Suprapubic skin (tissue), 4 donors: ENCODE measurements around the gene PTAFR. TPM values are rescaled to one million over a fixed set of nuclear protein-coding genes. Genes with fewer than 3 reads are reported as not detected.

ENCODE experiments used
- DNase-seq, 2 donors: peaks; one replicate each; pipeline ENCODE4 v3.0.0-alpha.2; 2019; ENCODE audit warnings: low spot score in 2 of 2
- H3K27ac ChIP-seq: fragments of 200-600 bp; sonication (generic); one replicate; pipeline ENCODE4 v1.5.1; 2019
- H3K27me3 ChIP-seq: fragments of 200-600 bp; sonication (generic); one replicate; pipeline ENCODE4 v1.5.1; 2019
- H3K36me3 ChIP-seq: fragments of 200-600 bp; sonication (generic); one replicate; pipeline ENCODE4 v1.5.1; 2019
- H3K4me1 ChIP-seq: fragments of 200-600 bp; sonication (generic); one replicate; pipeline ENCODE4 v1.5.1; 2019
- H3K4me3 ChIP-seq: fragments of 200-600 bp; sonication (generic); one replicate; pipeline ENCODE4 v1.5.1; 2019; ENCODE audit warnings: mild to moderate bottlenecking
- H3K9me3 ChIP-seq: fragments of 200-600 bp; sonication (generic); one replicate; pipeline ENCODE4 v1.5.1; 2019
- CTCF ChIP-seq, 2 donors: fragments of 200-600 bp in 1 of 2; fragments of 450-650 bp in 1 of 2; sonication (generic) in 1 of 2; IDR thresholded peaks; one replicate each; pipeline ENCODE4 v1.5.1; 2016 to 2019; ENCODE audit warnings: antibody characterized with exemption in 2 of 2, mild to moderate bottlenecking in 1 of 2, moderate library complexity in 1 of 2
- EP300 ChIP-seq: sonication (generic); formaldehyde crosslinking; IDR thresholded peaks from one replicate; pipeline ENCODE4 v1.6.1; 2017; ENCODE audit warnings: antibody characterized with exemption
- POLR2A ChIP-seq, 2 donors: fragments of 450-650 bp; IDR thresholded peaks; one replicate each; pipeline ENCODE4 v1.6.1; 2017; ENCODE audit warnings: antibody characterized with exemption in 2 of 2, mild to moderate bottlenecking in 2 of 2, moderate library complexity in 2 of 2
- POLR2AphosphoS5 ChIP-seq, 3 donors: sonication (generic); formaldehyde crosslinking; IDR thresholded peaks; one replicate each; pipeline ENCODE4 v1.6.1; 2017; ENCODE audit warnings: antibody characterized with exemption in 3 of 3
- WGBS: methylation state at CpG from one replicate; pipeline ENCODE4 v1.1.5; 2018; 5-methylcytosine and 5-hydroxymethylcytosine counted together
- total RNA-seq, 4 donors: library from RNA; depleted of rRNA; stranded (reverse); fragments of >200 nt; gene quantifications; one replicate each; pipeline ENCODE4 v1.1.0, GENCODE V29; 2016

Gene PTAFR
- total RNA-seq, 4 donors from 2014 or later = 3.3 to 6.8 (median 5.5) TPM

- Histone ChIP-seq H3K9me3 (no peaks in the 10 kb centered on the region), H3K4me3 (no peak overlapping the region), H3K27ac (no peak overlapping the region), H3K4me1 (peaks cover 14% of the 10 kb centered on the region), H3K36me3 (peaks cover 70% of the 10 kb centered on the region), H3K27me3 (no peaks in the 10 kb centered on the region)
- no peak for DNase-seq
- 93% methylated on average over 6 of the region's 6 CpGs for WGBS
- TF ChIP-seq POLR2A (IDR thresholded peaks at IDR 0.05) (no peak), CTCF (IDR thresholded peaks at IDR 0.05) (no peak), POLR2AphosphoS5 (IDR thresholded peaks at IDR 0.05) (no peak), EP300 (no peak)
Measured at GRCh38 chr1:28200234-28200873, 23.9 kb upstream of the PTAFR start.

GRCh38 chr1:28199328-28200233 is 23.1 kb upstream of the PTAFR start:
- WGBS = 92% methylated on average over 8 of the region's 8 CpGs
- Histone ChIP-seq H3K27ac (no peak overlapping the region), H3K4me1 (peaks cover 18% of the 10 kb centered on the region), H3K36me3 (peaks cover 63% of the 10 kb centered on the region), H3K9me3 (no peaks in the 10 kb centered on the region), H3K4me3 (no peak overlapping the region), H3K27me3 (no peaks in the 10 kb centered on the region)
- TF ChIP-seq EP300 (no peak), CTCF (IDR thresholded peaks at IDR 0.05) (no peak), POLR2AphosphoS5 (IDR thresholded peaks at IDR 0.05) (no peak), POLR2A (IDR thresholded peaks at IDR 0.05) (no peak)
- no peak for DNase-seq

- peaks cover 33% of the 10 kb centered on the region for H3K4me1 ChIP-seq
- H3K27ac ChIP-seq = no peak overlapping the region
- peaks cover 45% of the 10 kb centered on the region for H3K36me3 ChIP-seq
- H3K9me3 ChIP-seq = no peaks in the 10 kb centered on the region
- H3K4me3 ChIP-seq = no peak overlapping the region
- DNase-seq = no peak
- no peaks in the 10 kb centered on the region for H3K27me3 ChIP-seq
- no peak for TF ChIP-seq EP300
- no peak for TF ChIP-seq POLR2A (IDR thresholded peaks at IDR 0.05)
- no peak for TF ChIP-seq CTCF (IDR thresholded peaks at IDR 0.05)
- no peak for TF ChIP-seq POLR2AphosphoS5 (IDR thresholded peaks at IDR 0.05)
- WGBS = 85% methylated on average over 12 of the region's 12 CpGs
Measured at GRCh38 chr1:28197682-28198415, 21.4 kb upstream of the PTAFR start.

GRCh38 chr1:28196330-28196729 is 19.8 kb upstream of the PTAFR start:
- H3K36me3 ChIP-seq = peaks cover 30% of the 10 kb centered on the region
- no peak overlapping the region for H3K27ac ChIP-seq
- no peak for DNase-seq
- TF ChIP-seq CTCF (IDR thresholded peaks at IDR 0.05) (no peak), POLR2A (IDR thresholded peaks at IDR 0.05) (no peak), EP300 (no peak), POLR2AphosphoS5 (IDR thresholded peaks at IDR 0.05) (no peak)
- H3K4me1 ChIP-seq = peaks cover 35% of the 10 kb centered on the region
- WGBS = 68% methylated on average over 3 of the region's 3 CpGs
- H3K4me3 ChIP-seq = no peak overlapping the region
- no peaks in the 10 kb centered on the region for H3K9me3 ChIP-seq
- no peaks in the 10 kb centered on the region for H3K27me3 ChIP-seq
